Mesenchymal stem cell (in vitro differentiated cells and primary cell): ENCODE measurements around the gene HELZ2.

Experiments used
- DNase-seq: peaks from one replicate; pipeline ENCODE4 v3.0.0-alpha.2; 2013
- H2AFZ ChIP-seq: one replicate; pipeline ENCODE4 v1.6.1; 2013; ENCODE audit warnings: low read depth, mild to moderate bottlenecking, control low read depth, inconsistent platforms, low read length, moderate library complexity
- H2AK5ac ChIP-seq: 2 replicates; pipeline ENCODE4 v1.6.1; 2013; ENCODE audit warnings: low read length, moderate library complexity, mild to moderate bottlenecking, inconsistent platforms; ENCODE audit not compliant: severe bottlenecking
- H2BK120ac ChIP-seq: one replicate; pipeline ENCODE4 v1.6.1; 2013; ENCODE audit warnings: low read depth, mild to moderate bottlenecking, inconsistent platforms, low read length, moderate library complexity
- H2BK12ac ChIP-seq, 2 experiments: one replicate each; pipeline ENCODE4 v1.6.1; 2013; ENCODE audit warnings: inconsistent platforms in 2 of 2, low read length in 2 of 2, mild to moderate bottlenecking in 2 of 2, moderate library complexity in 2 of 2, control low read depth in 1 of 2
- H2BK15ac ChIP-seq: one replicate; pipeline ENCODE4 v1.6.1; 2013; ENCODE audit warnings: mild to moderate bottlenecking, low read depth, inconsistent platforms; ENCODE audit not compliant: poor library complexity, severe bottlenecking
- H2BK5ac ChIP-seq: 2 replicates; pipeline ENCODE4 v1.6.1; 2013; ENCODE audit warnings: low read depth, mild to moderate bottlenecking, low read length, control low read depth, inconsistent platforms; ENCODE audit not compliant: poor library complexity, severe bottlenecking
- H3K14ac ChIP-seq, 2 experiments: one replicate each; pipeline ENCODE4 v1.6.1; 2013; ENCODE audit warnings: inconsistent platforms in 2 of 2, low read length in 2 of 2, control low read depth in 1 of 2, mild to moderate bottlenecking in 1 of 2, moderate library complexity in 1 of 2
- H3K18ac ChIP-seq, 2 experiments: one replicate each; pipeline ENCODE4 v1.6.1; 2013; ENCODE audit warnings: inconsistent platforms in 2 of 2, low read length in 2 of 2, control low read depth in 1 of 2, low read depth in 1 of 2, mild to moderate bottlenecking in 1 of 2
- H3K23ac ChIP-seq, 2 experiments: one replicate each; pipeline ENCODE4 v1.6.1; 2013; ENCODE audit warnings: inconsistent platforms in 2 of 2, low read length in 2 of 2, mild to moderate bottlenecking in 2 of 2, moderate library complexity in 2 of 2, control low read depth in 1 of 2
- H3K27ac ChIP-seq: 2 replicates; pipeline ENCODE4 v1.5.1; 2013; ENCODE audit warnings: mild to moderate bottlenecking, moderate library complexity, low read length, control low read depth, inconsistent platforms; ENCODE audit not compliant: poor library complexity, severe bottlenecking
- H3K27me3 ChIP-seq, 2 experiments: 2 replicates each; pipeline versions ENCODE4 v1.6.1 to v1.7.0; 2013; ENCODE audit warnings: low read length in 2 of 2, mild to moderate bottlenecking in 2 of 2, moderate library complexity in 2 of 2, control low read depth in 1 of 2, inconsistent platforms in 1 of 2; ENCODE audit not compliant: control insufficient read depth in 1 of 2, insufficient read depth in 1 of 2
- H3K36me3 ChIP-seq, 2 experiments: 2 replicates each; pipeline versions ENCODE4 v1.6.1 to v1.7.0; 2013; ENCODE audit warnings: low read length in 2 of 2, control low read depth in 1 of 2, inconsistent platforms in 1 of 2, low read depth in 1 of 2, mild to moderate bottlenecking in 1 of 2; ENCODE audit not compliant: insufficient read depth in 2 of 2, control insufficient read depth in 1 of 2
- H3K4ac ChIP-seq, 2 experiments: one replicate each; pipeline ENCODE4 v1.6.1; 2013; ENCODE audit warnings: inconsistent platforms in 2 of 2, low read length in 2 of 2, mild to moderate bottlenecking in 2 of 2, moderate library complexity in 2 of 2, control low read depth in 1 of 2, low read depth in 1 of 2
- H3K4me1 ChIP-seq: 2 replicates; pipeline ENCODE4 v1.6.1; 2013; ENCODE audit warnings: low read depth, low read length, control low read depth; ENCODE audit not compliant: control insufficient read depth, insufficient read depth
- H3K4me2 ChIP-seq: 2 replicates; pipeline ENCODE4 v1.6.1; 2013; ENCODE audit warnings: low read length, mild to moderate bottlenecking, inconsistent platforms; ENCODE audit not compliant: poor library complexity, severe bottlenecking
- H3K4me3 ChIP-seq, 2 experiments: 2 replicates each; pipeline versions ENCODE4 v1.5.1 to v1.7.0; 2013; ENCODE audit warnings: low read length in 2 of 2, mild to moderate bottlenecking in 2 of 2, control low read depth in 1 of 2, low read depth in 1 of 2; ENCODE audit not compliant: insufficient read depth in 1 of 2
- H3K79me1 ChIP-seq: replicated peaks from 2 replicates; pipeline ENCODE4 v1.6.1; 2013; ENCODE audit warnings: mild to moderate bottlenecking, control low read depth, low read length, inconsistent platforms; ENCODE audit not compliant: poor library complexity, severe bottlenecking
- H3K9ac ChIP-seq: 2 replicates; pipeline ENCODE4 v1.7.0; 2013; ENCODE audit warnings: mild to moderate bottlenecking, low read length, moderate library complexity
- H3K9me3 ChIP-seq: 2 replicates; pipeline ENCODE4 v1.7.0; 2013; ENCODE audit warnings: mild to moderate bottlenecking, low read length; ENCODE audit not compliant: control insufficient read depth
- H4K8ac ChIP-seq: one replicate; pipeline ENCODE4 v1.6.1; 2013; ENCODE audit warnings: inconsistent platforms, mild to moderate bottlenecking, low read length, moderate library complexity
- H4K91ac ChIP-seq: one replicate; pipeline ENCODE4 v1.6.1; 2013; ENCODE audit warnings: mild to moderate bottlenecking, low read length, inconsistent platforms
- WGBS: methylation state at CpG from one replicate; pipeline ENCODE4 v1.1.7; 2013; ENCODE audit warnings: mixed read lengths; 5-methylcytosine and 5-hydroxymethylcytosine counted together

The HELZ2 gene

GRCh38 chr20:63553251-63553932, 20.6 kb downstream of the HELZ2 start:
- Histone ChIP-seq H2BK120ac (peak overlapping the region; percentile 62), H4K91ac (no peak overlapping the region), H3K4me3 (peak overlapping the region; percentile 64 to 74), H3K9ac (peak overlapping the region; percentile 48), H3K9me3 (no peaks in the 10 kb centered on the region), H3K4me2 (peak overlapping the region; percentile 88), H3K27me3 (peaks cover 5 to 32% of the 10 kb centered on the region in 2 experiments), H3K4ac (peak overlapping the region in 1 of 2 experiments; percentile 63), H3K27ac (no peak overlapping the region), H4K8ac (peak overlapping the region; percentile 84), H3K4me1 (peaks cover 24% of the 10 kb centered on the region), H3K79me1 (no peaks in the 10 kb centered on the region), H3K23ac (peak overlapping the region in 1 of 2 experiments; percentile 87), H3K14ac (no peak overlapping the region), H2AK5ac (no peak overlapping the region), H3K36me3 (peaks cover under 1 to 11% of the 10 kb centered on the region in 2 experiments), H3K18ac (peak overlapping the region; percentile 75 to 90), H2BK5ac (no peak overlapping the region), H2BK15ac (peak overlapping the region; percentile 91), H2AFZ (no peak overlapping the region), H2BK12ac (peak overlapping the region in 1 of 2 experiments; percentile 15)
- WGBS: 2% methylated on average over 37 of the region's 37 CpGs
- DNase-seq: peak; percentile 89

- Histone ChIP-seq H2BK5ac (no peak overlapping the region), H3K23ac (no peak overlapping the region), H2AFZ (no peak overlapping the region), H2BK15ac (peak overlapping the region; percentile 74), H2BK120ac (no peak overlapping the region), H3K14ac (no peak overlapping the region), H4K91ac (no peak overlapping the region), H3K27ac (no peak overlapping the region), H3K4me3 (no peak overlapping the region), H3K27me3 (peaks cover 11 to 40% of the 10 kb centered on the region in 2 experiments), H3K9ac (no peak overlapping the region), H2AK5ac (no peak overlapping the region), H3K4me1 (peaks cover 27% of the 10 kb centered on the region), H3K9me3 (no peaks in the 10 kb centered on the region), H3K4ac (no peak overlapping the region), H3K36me3 (peaks cover 0 to 10% of the 10 kb centered on the region in 2 experiments), H2BK12ac (no peak overlapping the region), H3K4me2 (no peak overlapping the region), H4K8ac (peak overlapping the region; percentile 19), H3K79me1 (no peaks in the 10 kb centered on the region), H3K18ac (peak overlapping the region in 1 of 2 experiments; percentile 14)
- WGBS: 46% methylated on average over 11 of the region's 15 CpGs
- DNase-seq: no peak
Measured at GRCh38 chr20:63552481-63553249, 21.4 kb downstream of the HELZ2 start.

- Histone ChIP-seq H2AK5ac (no peak overlapping the region), H3K4me2 (no peak overlapping the region), H3K18ac (no peak overlapping the region), H3K4ac (no peak overlapping the region), H3K27ac (no peak overlapping the region), H4K91ac (no peak overlapping the region), H2BK15ac (no peak overlapping the region), H2AFZ (no peak overlapping the region), H3K36me3 (peaks cover 0 to 7% of the 10 kb centered on the region in 2 experiments), H2BK120ac (no peak overlapping the region), H3K4me1 (peaks cover 39% of the 10 kb centered on the region), H3K14ac (no peak overlapping the region), H3K23ac (no peak overlapping the region), H3K79me1 (no peaks in the 10 kb centered on the region), H3K9me3 (no peaks in the 10 kb centered on the region), H2BK5ac (no peak overlapping the region), H2BK12ac (no peak overlapping the region), H3K4me3 (no peak overlapping the region), H3K27me3 (peaks cover 11 to 53% of the 10 kb centered on the region in 2 experiments), H4K8ac (no peak overlapping the region), H3K9ac (no peak overlapping the region)
- 42% methylated on average over 9 of the region's 9 CpGs for WGBS
- peak; percentile 45 for DNase-seq
Measured at GRCh38 chr20:63551068-63551467, 23.0 kb downstream of the HELZ2 start.

GRCh38 chr20:63549679-63550282, 24.3 kb downstream of the HELZ2 start:
- no peak overlapping the region for H3K18ac ChIP-seq
- peaks cover 11 to 66% of the 10 kb centered on the region in 2 experiments for H3K27me3 ChIP-seq
- 90% methylated on average over 11 of the region's 18 CpGs for WGBS
- H2BK15ac ChIP-seq: no peak overlapping the region
- no peak overlapping the region for H2BK12ac ChIP-seq
- H3K4me2 ChIP-seq: no peak overlapping the region
- no peak overlapping the region for H3K4me3 ChIP-seq
- H2AK5ac ChIP-seq: no peak overlapping the region
- no peaks in the 10 kb centered on the region for H3K9me3 ChIP-seq
- H2BK5ac ChIP-seq: no peak overlapping the region
- H3K23ac ChIP-seq: no peak overlapping the region
- no peak overlapping the region for H4K91ac ChIP-seq
- H3K36me3 ChIP-seq: no peaks in the 10 kb centered on the region
- no peak overlapping the region for H2AFZ ChIP-seq
- no peak overlapping the region for H3K4ac ChIP-seq
- DNase-seq: no peak
- H2BK120ac ChIP-seq: no peak overlapping the region
- no peak overlapping the region for H3K9ac ChIP-seq
- peaks cover 34% of the 10 kb centered on the region for H3K4me1 ChIP-seq
- H3K14ac ChIP-seq: no peak overlapping the region
- H4K8ac ChIP-seq: no peak overlapping the region
- H3K27ac ChIP-seq: no peak overlapping the region
- H3K79me1 ChIP-seq: no peaks in the 10 kb centered on the region
